Astrocyte of the spinal cord (primary cell): ENCODE measurements around the gene SLC38A10.

ENCODE experiments used
- DNase-seq: peaks from one replicate; pipeline ENCODE4 v3.0.0; 2011; ENCODE audit warnings: low read depth, low spot score
- H3K4me3 ChIP-seq: 2 replicates; pipeline ENCODE4 v1.5.1; 2011; ENCODE audit warnings: low read depth, mild to moderate bottlenecking, low read length, moderate library complexity
- CTCF ChIP-seq: IDR thresholded peaks from 2 replicates; pipeline ENCODE4 v1.5.1; 2012; ENCODE audit warnings: low read depth, mild to moderate bottlenecking, low read length, inconsistent platforms
- in situ Hi-C: cut with HindIII; loops from 2 replicates; pipeline ENCODE4 v1.10.0; 2017; ENCODE audit warnings: low sequenced_read_pairs

Gene SLC38A10

DNA sequence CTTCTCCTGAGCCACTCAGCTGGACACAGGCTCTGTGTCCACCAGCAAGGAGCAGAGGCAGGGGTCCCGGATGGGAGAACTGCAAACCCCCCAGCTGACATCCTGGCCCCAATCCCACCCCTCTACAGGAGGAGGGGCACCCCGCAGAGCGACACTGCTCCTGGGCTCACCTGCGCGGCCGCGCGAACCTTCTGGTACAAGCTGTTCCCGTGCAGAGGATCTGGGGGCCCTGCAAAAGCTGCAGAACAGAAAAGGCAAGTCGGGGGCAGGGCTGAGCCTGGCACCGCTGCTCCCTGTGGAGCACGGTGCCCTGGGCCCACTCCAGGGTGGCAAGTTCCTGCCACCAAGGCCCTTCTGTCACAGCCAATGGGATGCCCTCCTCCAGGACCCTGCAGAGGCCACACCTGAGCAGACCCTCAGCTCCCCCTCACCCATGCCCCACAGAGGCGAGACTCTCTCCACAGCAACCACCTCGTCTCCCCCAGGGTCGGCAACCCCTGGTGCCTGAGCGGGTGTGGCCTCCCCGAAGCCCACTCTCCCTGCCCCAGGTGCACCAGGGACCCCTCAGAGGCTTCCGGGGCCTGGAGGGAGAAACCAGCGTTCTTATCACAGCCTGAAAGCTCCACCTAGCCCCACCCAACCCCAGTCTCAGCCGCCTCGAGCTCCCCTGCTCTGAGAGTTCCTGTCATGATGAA lies 61.1 kb downstream of the SLC38A10 start:
- no peak overlapping the region for H3K4me3 ChIP-seq
- in situ Hi-C loops: no loop called here
- TF ChIP-seq CTCF: no peak
- no peak for DNase-seq

- in situ Hi-C loops: no loop called here
- DNase-seq: no peak
- TF ChIP-seq CTCF: no peak
- H3K4me3 ChIP-seq: no peak overlapping the region
Measured at GRCh38 chr17:81233316-81233715, 61.8 kb downstream of the SLC38A10 start.

- DNase-seq: no peak
- in situ Hi-C loops: no loop called here
- no peak overlapping the region for H3K4me3 ChIP-seq
- no peak for TF ChIP-seq CTCF
Measured at GRCh38 chr17:81232616-81233241, 62.4 kb downstream of the SLC38A10 start.

DNA sequence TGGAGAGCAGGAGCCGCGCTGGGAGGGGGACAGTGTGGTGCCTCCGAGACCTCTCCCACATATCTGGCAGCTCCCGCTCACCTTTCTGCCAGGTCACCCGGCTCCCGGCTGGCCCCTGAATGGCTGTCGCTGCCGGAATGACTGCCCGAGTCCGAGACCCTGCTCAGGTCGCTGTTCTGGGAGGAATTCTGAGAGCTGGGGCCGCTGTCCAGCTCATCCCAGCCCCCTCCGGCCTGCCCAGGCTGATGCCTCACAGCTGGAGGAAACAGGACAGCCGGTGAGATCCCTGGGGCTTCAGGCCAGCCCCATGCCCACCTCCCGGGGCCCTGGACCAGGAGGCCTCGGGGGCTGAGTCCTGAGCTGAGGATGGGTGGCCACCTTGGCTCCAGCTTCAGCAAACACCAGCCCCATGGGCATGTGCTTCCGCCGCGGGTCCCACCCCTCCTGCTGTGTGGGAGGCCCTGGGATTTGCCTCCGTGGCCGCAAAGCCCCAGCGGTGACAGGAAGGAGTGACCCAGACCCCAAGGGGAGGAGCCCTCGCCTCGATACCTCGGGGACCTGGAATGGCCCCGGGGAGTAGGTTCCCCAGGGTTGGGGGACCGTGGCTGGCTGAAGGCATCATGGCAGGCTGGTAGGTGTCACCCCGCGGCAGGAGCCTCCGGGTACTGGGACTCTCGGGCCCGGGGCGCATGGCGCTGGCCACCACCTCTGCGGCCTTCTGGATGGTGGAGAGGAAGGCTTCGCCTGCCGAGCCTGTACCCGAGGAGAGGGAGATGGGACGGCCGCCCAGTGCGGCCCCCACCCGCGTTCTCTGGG lies 63.1 kb downstream of the SLC38A10 start:
- in situ Hi-C loops: no loop called here
- no peak for DNase-seq
- TF ChIP-seq CTCF: no peak
- H3K4me3 ChIP-seq: no peak overlapping the region

GRCh38 chr17:81231121-81231645 lies 63.9 kb downstream of the SLC38A10 start:
- DNase-seq: no peak
- no peak for TF ChIP-seq CTCF
- in situ Hi-C loops: no loop called here
- H3K4me3 ChIP-seq: no peak overlapping the region

DNA sequence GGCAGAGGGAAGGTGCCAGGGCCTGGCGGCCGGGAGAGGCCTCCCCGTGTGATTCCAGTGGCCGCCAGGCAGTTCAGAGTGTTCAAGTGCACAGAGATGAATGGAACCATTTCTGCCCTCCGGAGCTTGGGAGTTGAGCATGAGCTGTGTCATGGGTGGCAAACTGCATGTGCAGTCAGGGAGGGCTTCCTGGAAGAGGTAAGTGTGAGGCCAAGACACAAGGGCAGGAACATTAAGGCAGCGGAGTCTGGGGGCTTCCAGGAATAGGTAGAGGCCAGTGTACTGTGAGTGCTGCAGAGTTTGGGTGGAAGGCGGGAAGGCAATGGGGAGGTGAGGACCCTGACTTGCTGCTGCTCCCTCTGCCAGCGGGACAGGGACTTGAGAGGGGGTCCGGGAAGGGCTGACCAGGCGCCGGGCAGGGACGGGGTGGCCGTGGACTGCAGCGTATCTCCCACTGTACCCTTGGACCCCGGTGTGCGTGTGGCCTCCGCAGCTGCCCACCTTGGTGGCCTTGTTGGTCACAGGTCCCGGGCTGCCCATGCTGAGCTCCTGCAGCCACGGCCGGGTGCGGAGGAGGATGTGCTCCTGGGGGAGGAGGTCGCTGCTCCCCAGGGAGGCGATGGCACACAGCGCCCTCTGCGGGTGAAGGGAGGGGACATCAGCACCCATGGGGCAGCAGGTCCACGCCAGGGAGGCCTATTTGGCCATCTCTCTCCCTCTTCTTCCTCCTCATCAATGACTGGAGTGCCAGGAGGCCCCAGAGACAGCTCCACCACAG lies 64.9 kb downstream of the SLC38A10 start:
- in situ Hi-C loops: no loop called here
- peak; percentile 41 for TF ChIP-seq CTCF
- no peak for DNase-seq
- no peak overlapping the region for H3K4me3 ChIP-seq
